ENCODE measurements around the gene NXF1.

NXF1 gene

GRCh38 chr11:62782753-62783152 lies 22.5 kb downstream of the NXF1 start:
- CTCF ChIA-PET = interaction anchor here (0.7 kb wide), 1 partner anchor 68 kb away, joined by 4 read pairs; no protein-coding TSS in a partner anchor
- no peak for TF ChIP-seq LEF1 (IDR thresholded peaks at IDR 0.05; ENCODE audit: borderline replicate concordance)
- TF ChIP-seq PKNOX1 (IDR thresholded peaks at IDR 0.05) = no peak
- TF ChIP-seq FOXK2 (IDR thresholded peaks at IDR 0.05) = no peak
- DNase-seq (ENCODE audit: extremely low spot score) = no peak

GRCh38 chr11:62778441-62778840 lies 26.8 kb downstream of the NXF1 start:
- TF ChIP-seq TARDBP (IDR thresholded peaks at IDR 0.05) (no peak), LEF1 (IDR thresholded peaks at IDR 0.05; ENCODE audit: borderline replicate concordance) (no peak), ELF4 (IDR thresholded peaks at IDR 0.05) (no peak), FOXK2 (IDR thresholded peaks at IDR 0.05) (no peak), PKNOX1 (IDR thresholded peaks at IDR 0.05) (no peak), CTBP1 (IDR thresholded peaks at IDR 0.05; ENCODE audit: borderline replicate concordance) (no peak), BHLHE40 (IDR thresholded peaks at IDR 0.05; ENCODE audit: borderline replicate concordance) (no peak), NFRKB (IDR thresholded peaks at IDR 0.05) (no peak), FOXA1 (IDR thresholded peaks at IDR 0.05) (no peak)
- DNase-seq (ENCODE audit: extremely low spot score) = no peak
- ChIA-PET CTCF (no interaction called here), POLR2A (interaction anchor here (1.1 kb wide), 1 partner anchor 9 kb away, joined by 5 read pairs; the partner anchor contains the start of gene TMEM179B)

More at GRCh38 chr11:62782753-62783152, 22.5 kb downstream of the NXF1 start:
- POLR2A ChIA-PET = no interaction called here

GRCh38 chr11:62777389-62777788 lies 27.9 kb downstream of the NXF1 start:
- CTCF ChIA-PET = no interaction called here
- no peak for DNase-seq (ENCODE audit: extremely low spot score)
- POLR2A ChIA-PET = interaction anchor here (0.7 to 1.0 kb wide), 2 partner anchors 9 to 79 kb away, joined by 3 to 6 read pairs; no protein-coding TSS in a partner anchor
- TF ChIP-seq HDGF (IDR thresholded peaks at IDR 0.05; ENCODE audit: borderline replicate concordance) (no peak), SUZ12 (IDR thresholded peaks at IDR 0.05) (no peak), ZNF384 (IDR thresholded peaks at IDR 0.05) (no peak), SP1 (IDR thresholded peaks at IDR 0.05) (no peak), ELF4 (IDR thresholded peaks at IDR 0.05) (no peak), PKNOX1 (IDR thresholded peaks at IDR 0.05) (no peak), ARNT (IDR thresholded peaks at IDR 0.05) (no peak)

- TF ChIP-seq TARDBP (IDR thresholded peaks at IDR 0.05) = no peak
- TF ChIP-seq LEF1 (IDR thresholded peaks at IDR 0.05; ENCODE audit: borderline replicate concordance) = no peak
- no peak for TF ChIP-seq SUZ12 (IDR thresholded peaks at IDR 0.05)
- no peak for TF ChIP-seq ELF4 (IDR thresholded peaks at IDR 0.05)
- TF ChIP-seq BHLHE40 (IDR thresholded peaks at IDR 0.05; ENCODE audit: borderline replicate concordance) = no peak
- no peak for TF ChIP-seq FOXK2 (IDR thresholded peaks at IDR 0.05)
- no peak for TF ChIP-seq PKNOX1 (IDR thresholded peaks at IDR 0.05)
- no peak for TF ChIP-seq FOXM1 (IDR thresholded peaks at IDR 0.05; ENCODE audit: borderline replicate concordance)
- TF ChIP-seq ZNF384 (IDR thresholded peaks at IDR 0.05) = no peak
- TF ChIP-seq SP1 (IDR thresholded peaks at IDR 0.05) = no peak
- no peak for TF ChIP-seq CTBP1 (IDR thresholded peaks at IDR 0.05; ENCODE audit: borderline replicate concordance)
- TF ChIP-seq NFRKB (IDR thresholded peaks at IDR 0.05) = no peak
- ChIA-PET POLR2A (interaction anchor here (1.3 to 3.4 kb wide), 9 partner anchors 11 to 111 kb away, joined by 3 to 18 read pairs (median 6); partner anchors contain the start of genes C11orf98, CSKMT, HNRNPUL2 and TMEM179B), CTCF (interaction anchor here (1.1 to 1.8 kb wide), 2 partner anchors 11 to 380 kb away, joined by 3 to 8 read pairs; no protein-coding TSS in a partner anchor)
- DNase-seq (ENCODE audit: extremely low spot score) = no peak
These were observed 29.6 kb downstream of the NXF1 start for GRCh38 chr11:62775646-62776045.

GRCh38 chr11:62774407-62774806 lies 30.8 kb downstream of the NXF1 start:
- no peak for DNase-seq (ENCODE audit: extremely low spot score)
- POLR2A ChIA-PET = interaction anchor here (1.4 to 3.4 kb wide), 8 partner anchors 13 to 107 kb away, joined by 3 to 18 read pairs (median 6); partner anchors contain the start of genes HNRNPUL2, TMEM179B, TTC9C and ZBTB3
- no peak for TF ChIP-seq BHLHE40 (IDR thresholded peaks at IDR 0.05; ENCODE audit: borderline replicate concordance)
- no peak for TF ChIP-seq L3MBTL2 (conservative IDR thresholded peaks at IDR 0.05)
- TF ChIP-seq ZNF384 (IDR thresholded peaks at IDR 0.05) = no peak
- CTCF ChIA-PET = interaction anchor here (0.7 to 1.8 kb wide), 3 partner anchors 12 to 379 kb away, joined by 3 to 8 read pairs (median 3); no protein-coding TSS in a partner anchor

- POLR2A ChIA-PET = interaction anchor here (0.8 to 5.5 kb wide), 23 partner anchors 10 to 180 kb away, joined by 3 to 64 read pairs (median 4); partner anchors contain the start of genes C11orf98, CSKMT, HNRNPUL2 and LRRN4CL
- CTCF ChIA-PET = interaction anchor here (0.6 to 3.4 kb wide), 5 partner anchors 15 to 229 kb away, joined by 3 to 16 read pairs (median 4); partner anchors contain the start of gene ZBTB3
These were observed 33.9 kb downstream of the NXF1 start, which contains the start of gene TAF6L for GRCh38 chr11:62771144-62772021. Gene TAF6L, plus strand, starts transcription at chr11:62771396. Its CDS starts 4,388 bp downstream, at chr11:62775784.

More at GRCh38 chr11:62771144-62772021, 33.9 kb downstream of the NXF1 start, which contains the start of gene TAF6L:
- DNase-seq (ENCODE audit: extremely low spot score) = peak; percentile 92
- TF ChIP-seq ELF4 (IDR thresholded peaks at IDR 0.05) = no peak
- TF ChIP-seq FOXM1 (IDR thresholded peaks at IDR 0.05; ENCODE audit: borderline replicate concordance) = peak; percentile 13; the same call in 1 of the 2 replicates
- no peak for TF ChIP-seq NFRKB (IDR thresholded peaks at IDR 0.05)
- no peak for TF ChIP-seq SP1 (IDR thresholded peaks at IDR 0.05)
- TF ChIP-seq HDGF (IDR thresholded peaks at IDR 0.05; ENCODE audit: borderline replicate concordance) = no peak
- no peak for TF ChIP-seq ARNT (IDR thresholded peaks at IDR 0.05)
- no peak for TF ChIP-seq ZNF384 (IDR thresholded peaks at IDR 0.05)
- no peak for TF ChIP-seq PKNOX1 (IDR thresholded peaks at IDR 0.05)
- TF ChIP-seq CTBP1 (IDR thresholded peaks at IDR 0.05; ENCODE audit: borderline replicate concordance) = 0 out of 2 replicates have a peak, but pooled peaks have one; percentile 24
- TF ChIP-seq FOXA1 (IDR thresholded peaks at IDR 0.05) = no peak
- TF ChIP-seq TARDBP (IDR thresholded peaks at IDR 0.05) = peak; percentile 81
- TF ChIP-seq BHLHE40 (IDR thresholded peaks at IDR 0.05; ENCODE audit: borderline replicate concordance) = no peak
- no peak for TF ChIP-seq SUZ12 (IDR thresholded peaks at IDR 0.05)
- TF ChIP-seq FOXK2 (IDR thresholded peaks at IDR 0.05) = no peak
- no peak for TF ChIP-seq LEF1 (IDR thresholded peaks at IDR 0.05; ENCODE audit: borderline replicate concordance)
- TF ChIP-seq L3MBTL2 (conservative IDR thresholded peaks at IDR 0.05) = peak; percentile 84

Measured in HEK293T (cell line).